IPS DF 19.7 (cell line): ENCODE measurements around the gene LAMC3.
"Not testable (repeated sequence)": the region's sequence is repeated elsewhere in the genome, so short reads cannot be mapped to it uniquely, and the experiment has no call there.

Experiments
- DNase-seq: peaks from one replicate; pipeline ENCODE4 v3.0.0-alpha.2; 2013; ENCODE audit warnings: low read depth, low spot score

The LAMC3 gene

DNA sequence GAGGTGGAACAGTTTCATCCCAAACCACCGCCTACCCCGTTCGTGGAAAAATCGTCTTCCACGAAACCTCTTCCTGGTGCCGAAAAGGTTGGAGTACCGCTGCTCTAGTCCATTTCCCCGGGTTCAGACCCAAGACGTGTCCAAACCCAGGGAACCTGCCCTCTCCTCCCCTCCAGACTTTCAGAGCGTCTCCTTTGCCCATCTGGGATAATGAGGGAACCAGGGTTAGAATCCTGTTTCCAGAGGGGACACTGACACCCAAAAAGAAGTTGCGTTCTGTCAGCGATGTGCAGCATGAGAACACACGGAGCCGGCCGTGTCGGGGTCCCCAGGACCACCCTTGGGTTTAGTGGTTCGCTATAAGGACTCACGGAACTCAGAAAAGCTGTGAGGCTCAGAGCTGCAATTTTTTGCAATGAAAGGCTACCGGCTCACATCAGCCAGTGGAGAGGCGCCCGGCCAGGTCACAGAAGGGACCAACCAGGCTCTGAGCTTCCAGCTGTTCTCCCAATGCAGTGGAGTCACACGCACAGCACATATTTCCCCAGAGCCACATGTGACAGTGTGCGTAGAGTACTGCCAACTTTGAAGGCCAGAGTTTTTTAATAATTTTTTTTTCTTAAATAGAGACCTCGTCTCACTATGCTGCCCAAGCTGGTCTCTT is 19.4 kb downstream of the LAMC3 start:
- no peak for DNase-seq

DNA sequence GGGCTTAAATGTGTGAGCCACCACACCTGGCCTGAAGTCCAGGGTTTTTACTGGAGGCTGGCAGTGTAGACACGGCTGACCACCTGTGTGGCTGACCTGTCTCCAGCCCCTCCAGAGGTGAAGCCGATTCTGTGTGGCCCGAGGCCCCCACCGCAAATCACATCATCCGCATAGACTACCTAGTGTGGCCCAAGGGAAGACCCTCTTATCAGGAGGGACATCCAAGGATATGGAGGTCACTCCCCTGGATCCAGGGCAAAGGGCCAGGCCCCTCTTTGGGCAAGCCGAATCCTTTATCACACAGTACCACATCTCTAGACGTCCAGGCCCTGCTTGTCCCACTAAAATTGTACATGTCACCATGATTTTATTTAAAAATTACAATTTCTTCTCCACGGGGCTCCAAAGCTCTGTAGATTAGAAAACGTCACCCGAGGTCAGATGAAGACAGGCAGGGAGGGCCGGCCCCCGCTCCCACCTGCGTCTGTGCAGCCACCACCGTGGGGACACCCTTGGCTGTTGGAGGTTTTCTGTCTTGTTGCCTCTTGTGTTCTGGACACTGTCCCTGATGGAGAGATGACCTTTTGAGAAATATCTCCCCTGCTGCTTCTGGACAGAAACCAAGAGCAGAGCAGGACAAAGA is 20.1 kb downstream of the LAMC3 start:
- DNase-seq = no peak

DNA sequence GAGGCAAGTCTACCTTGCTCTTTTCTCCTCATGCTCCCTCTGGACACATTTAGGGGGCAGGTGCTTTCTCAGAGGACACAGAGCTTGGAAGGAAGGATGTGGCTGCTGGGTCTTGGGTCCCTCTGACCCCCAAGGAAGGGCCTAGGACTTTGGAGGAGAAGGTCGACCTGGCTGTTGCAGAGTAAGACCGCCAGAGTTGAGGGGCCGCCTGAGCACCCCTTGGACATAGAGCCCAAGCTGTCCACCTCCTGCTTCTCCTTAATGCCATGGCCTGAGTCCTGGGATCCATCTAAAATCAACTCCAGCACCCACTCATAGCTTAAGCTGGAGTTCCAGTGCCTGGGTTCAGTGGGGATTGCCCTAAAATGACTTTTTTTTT is 20.6 kb downstream of the LAMC3 start:
- DNase-seq = no peak

DNA sequence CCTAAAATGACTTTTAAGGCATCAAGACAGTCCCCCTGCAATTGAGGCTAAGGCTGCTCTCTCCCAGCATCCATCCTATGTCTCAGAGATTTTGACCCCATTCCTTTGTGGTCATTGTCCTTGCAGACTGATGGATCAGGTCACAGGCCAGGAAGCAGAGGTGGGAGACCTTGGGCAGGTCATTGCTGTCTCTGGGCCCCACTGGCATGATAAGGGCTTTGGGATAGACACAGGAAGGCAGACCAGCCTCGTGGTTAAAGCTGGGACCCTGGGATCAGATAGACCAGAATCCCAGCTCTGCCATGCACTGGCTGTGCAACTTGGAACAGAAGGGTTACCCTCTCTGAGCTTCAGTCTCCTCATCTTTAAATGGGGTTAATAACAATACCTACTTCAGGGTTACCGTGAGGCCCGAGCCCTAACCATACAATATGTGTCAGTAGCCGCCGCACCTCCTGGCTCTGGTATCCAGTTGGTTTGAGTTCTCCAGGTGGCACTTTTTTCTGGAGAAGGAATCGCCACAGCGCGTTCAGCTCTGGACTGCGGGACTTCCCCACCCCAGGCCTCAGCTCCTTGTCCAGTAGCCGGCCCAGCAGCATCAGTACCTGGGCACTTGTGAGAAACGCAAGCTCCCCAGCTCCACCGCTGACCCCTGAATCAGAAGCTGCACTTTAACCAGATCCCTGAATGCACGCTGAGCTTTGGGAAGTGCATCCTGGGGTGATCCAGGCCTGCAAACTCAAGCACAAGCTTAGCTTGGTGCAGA is 21.4 kb downstream of the LAMC3 start:
- no peak for DNase-seq

DNA sequence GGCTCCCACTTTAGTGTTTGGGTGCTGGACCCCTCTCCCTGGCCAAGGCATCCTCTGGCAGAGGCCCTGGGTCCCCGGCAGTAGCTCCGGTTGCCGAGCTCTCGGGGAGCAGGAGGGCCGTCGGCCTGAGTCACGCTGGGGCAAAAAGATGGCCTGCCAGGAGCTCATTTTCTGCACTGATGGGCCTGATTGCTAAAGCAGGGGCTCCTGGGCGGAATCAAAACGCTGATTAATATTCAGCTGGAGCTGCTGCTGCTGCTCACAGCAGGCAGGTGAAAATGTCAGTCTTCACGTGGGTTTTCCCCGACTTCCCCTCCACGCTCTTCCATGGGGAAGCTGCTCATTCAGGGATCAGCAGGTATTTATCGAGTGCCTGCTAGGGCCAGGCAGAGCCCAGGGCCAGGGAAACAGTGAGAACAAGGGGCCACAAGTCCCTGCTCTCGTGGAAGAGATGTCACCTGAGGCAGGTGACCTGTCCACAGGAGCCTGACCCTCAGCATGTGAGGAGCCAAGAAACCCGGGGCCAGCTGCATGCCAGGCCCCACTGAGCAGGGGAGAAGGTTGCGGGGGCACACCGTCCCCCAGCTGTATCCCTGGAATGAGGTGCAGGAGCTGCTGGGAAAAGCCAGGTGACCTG is 22.1 kb downstream of the LAMC3 start:
- DNase-seq = no peak

DNA sequence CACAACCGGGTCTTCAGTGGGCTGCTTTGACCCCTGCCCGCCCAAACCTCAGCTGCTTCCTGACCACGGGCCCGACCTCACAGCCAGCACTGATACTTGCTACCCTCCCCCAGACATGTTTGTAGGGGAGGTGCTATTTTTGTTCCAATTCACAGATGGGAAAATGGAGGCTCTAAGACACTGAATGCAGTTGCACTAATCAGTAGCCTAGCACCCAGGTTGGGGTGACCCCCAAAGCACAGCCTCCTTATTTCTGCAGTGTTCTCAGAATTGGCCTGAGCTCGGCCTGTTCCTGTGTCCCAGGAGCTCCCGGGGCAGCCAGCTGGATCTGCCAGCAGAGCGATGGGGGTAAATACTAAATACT is 22.6 kb downstream of the LAMC3 start:
- no peak for DNase-seq

DNA sequence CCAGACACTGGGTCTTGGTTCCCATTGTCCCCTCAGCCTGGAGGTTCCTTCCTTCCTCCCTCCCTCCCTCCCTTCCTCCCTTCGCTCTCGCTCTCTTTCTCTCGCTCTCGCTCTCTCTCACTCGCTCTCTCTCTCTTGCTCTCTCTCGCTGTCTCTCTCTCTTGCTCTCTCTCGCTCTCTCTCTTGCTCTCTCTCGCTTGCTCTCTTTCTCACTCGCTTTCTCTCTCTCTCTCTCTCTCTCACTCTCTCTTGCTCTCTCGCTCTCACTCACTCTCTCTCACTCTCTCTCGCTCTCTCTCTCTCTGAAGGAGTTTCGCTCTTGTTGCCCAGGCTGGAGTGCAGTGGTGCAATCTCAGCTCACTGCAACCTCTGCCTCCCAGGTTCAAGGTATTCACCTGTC is 23.4 kb downstream of the LAMC3 start:
- DNase-seq = no peak

DNA sequence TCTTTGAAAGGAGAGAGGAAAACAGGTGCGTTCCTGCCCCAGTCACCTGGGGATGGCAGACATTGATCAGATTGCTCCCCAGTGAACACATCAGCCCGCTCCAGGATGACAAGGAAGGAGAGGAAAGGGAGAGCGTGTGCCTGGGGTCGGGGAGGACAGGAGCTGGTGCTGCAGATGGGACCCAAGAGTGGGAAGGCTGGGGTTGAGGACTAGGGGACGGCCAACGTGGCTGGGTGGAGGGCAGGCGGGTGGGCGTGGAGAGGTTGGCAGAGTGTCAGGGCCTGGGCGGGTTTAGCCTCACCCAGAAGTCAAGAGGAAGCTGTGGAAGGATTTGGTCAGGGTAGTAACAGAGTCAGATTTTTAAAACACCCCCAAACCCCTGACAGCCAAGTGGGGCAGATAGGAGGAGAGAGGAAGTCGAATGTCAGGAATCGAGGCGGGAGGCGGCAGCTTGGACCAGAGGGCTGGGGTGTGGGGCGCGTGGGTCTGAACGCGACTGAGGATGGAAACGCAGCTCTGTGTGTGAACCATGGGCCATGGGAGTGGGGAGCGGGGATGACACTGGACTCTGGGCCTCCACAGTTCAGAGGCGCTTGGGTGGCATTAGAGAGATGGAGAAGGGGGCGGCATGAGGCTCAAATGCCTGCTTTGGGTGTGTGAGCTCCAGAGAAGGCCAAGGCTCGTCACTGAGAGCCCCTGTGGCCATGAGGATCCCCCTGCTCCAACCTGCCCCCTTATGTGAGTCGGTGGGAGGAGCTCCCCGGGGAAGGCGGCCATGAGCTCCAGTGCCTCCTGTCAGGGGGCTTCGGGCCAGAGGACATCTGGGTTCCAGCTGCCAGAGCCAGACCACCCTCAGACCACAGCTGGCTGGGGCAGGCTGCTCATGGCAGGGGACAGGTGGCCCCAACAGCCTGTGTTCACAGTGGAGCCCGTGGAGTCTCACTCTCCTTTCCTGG is 24.6 kb downstream of the LAMC3 start:
- DNase-seq = no peak

DNA sequence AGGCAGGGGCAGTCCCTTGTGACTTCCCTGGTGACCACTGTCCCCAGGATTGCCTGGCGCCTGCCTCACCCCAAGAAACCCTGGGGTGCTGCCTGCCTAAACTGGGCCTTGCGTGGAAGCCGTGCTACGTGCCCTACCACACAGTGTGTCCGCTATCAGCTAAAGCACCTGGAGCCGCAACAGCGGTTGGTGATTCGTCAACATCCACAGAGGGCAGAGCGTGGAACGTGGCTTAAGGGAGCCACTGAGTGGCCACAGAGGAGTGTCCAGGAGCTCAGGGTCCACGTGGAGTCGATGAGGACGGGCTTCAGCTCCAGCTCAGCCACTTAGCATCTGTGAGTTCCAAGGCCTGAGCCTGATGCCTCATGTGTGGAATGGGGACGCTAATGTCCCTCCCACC is 25.3 kb downstream of the LAMC3 start:
- DNase-seq = no peak

DNA sequence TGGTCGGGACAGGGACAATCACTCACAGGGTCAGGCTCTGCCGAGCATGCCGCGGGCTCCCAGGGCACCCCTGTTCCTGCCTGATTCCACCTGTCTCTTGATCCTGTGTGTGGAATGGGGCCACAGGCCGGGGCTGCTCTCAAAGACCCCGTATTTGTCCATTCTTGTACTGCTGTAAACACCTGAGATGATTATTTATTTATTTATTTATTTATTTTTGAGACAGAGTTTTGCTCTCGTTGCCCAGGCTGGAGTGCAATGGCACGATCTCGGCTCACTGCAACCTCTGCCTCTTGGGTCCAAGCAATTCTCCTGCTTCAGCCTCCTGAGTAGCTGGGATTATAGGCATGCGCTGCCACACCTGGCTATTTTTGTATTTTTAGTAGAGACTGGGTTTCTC is 25.8 kb downstream of the LAMC3 start:
- not testable (repeated sequence) for DNase-seq

DNA sequence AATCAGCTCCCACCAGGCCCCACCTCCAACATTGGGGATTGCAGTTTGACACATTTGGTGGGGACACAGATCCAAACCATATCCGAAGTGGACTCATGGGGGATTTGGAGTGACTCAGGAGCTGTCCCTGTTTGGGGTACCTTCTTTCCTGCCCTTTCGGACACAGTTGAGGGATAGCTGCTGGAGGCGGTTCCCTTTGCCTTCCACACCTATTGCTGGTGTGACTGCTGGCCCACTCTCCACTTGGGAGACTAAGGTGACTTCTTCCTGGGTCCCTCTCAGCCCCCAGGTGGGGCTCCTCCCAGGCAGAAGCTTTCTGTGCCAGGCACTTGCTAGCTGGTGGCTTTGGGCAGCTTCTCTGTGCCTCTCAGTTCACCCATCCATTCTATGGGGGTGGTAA is 26.6 kb downstream of the LAMC3 start:
- DNase-seq = no peak

DNA sequence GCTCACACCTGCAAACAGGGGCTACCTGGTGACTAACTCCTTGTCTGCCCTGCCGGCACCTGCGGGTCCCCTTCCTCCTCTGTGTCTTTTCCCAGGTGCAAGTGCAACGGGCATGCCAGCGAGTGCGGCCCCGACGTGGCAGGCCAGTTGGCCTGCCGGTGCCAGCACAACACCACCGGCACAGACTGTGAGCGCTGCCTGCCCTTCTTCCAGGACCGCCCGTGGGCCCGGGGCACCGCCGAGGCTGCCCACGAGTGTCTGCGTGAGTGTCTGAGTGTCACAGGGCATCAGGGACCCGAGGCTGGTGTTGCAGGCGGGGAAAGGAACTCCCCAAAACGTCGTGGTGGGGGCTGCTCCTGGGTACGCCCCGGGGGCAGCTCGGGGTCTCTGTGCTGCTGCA is 27.1 kb downstream of the LAMC3 start:
- no peak for DNase-seq

DNA sequence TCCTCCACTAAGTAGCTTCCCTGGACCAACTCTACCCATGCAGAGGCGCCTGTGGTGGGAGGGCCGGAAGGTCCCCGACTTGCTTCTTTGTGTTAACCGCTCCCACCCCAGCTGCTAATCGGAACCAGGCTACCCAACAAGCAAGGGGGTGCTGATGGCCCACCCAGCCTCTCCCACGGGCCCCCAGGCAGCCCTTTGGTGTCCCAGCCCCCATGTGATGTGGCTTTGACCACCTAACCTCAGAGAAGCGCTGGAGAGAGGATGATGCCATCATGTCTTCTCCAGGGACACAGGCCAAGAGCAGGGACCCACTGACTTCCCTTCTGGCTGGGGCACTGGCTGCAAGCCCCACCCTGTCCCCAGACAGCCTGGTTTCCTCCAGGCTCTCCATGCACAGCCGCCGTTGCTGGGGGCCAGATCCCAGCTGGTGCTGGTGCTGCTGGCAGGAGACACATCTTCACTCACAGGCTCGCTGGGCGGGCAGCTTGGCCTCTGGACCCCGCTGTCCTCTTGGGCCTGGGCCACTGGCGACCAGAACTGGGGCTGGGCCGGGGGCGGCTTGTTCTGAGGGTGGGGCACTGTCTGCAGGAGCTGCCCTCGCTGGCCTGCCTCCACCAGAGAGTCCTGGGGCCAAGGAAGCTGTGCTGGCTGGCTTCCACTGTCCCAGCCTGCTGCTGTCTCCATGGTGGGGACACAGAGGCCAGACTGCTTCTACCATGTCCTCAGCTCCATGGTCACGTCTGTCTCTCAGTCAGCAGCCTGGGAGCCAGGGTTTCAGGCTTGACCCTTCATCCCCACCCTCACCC is 27.8 kb downstream of the LAMC3 start:
- no peak for DNase-seq

DNA sequence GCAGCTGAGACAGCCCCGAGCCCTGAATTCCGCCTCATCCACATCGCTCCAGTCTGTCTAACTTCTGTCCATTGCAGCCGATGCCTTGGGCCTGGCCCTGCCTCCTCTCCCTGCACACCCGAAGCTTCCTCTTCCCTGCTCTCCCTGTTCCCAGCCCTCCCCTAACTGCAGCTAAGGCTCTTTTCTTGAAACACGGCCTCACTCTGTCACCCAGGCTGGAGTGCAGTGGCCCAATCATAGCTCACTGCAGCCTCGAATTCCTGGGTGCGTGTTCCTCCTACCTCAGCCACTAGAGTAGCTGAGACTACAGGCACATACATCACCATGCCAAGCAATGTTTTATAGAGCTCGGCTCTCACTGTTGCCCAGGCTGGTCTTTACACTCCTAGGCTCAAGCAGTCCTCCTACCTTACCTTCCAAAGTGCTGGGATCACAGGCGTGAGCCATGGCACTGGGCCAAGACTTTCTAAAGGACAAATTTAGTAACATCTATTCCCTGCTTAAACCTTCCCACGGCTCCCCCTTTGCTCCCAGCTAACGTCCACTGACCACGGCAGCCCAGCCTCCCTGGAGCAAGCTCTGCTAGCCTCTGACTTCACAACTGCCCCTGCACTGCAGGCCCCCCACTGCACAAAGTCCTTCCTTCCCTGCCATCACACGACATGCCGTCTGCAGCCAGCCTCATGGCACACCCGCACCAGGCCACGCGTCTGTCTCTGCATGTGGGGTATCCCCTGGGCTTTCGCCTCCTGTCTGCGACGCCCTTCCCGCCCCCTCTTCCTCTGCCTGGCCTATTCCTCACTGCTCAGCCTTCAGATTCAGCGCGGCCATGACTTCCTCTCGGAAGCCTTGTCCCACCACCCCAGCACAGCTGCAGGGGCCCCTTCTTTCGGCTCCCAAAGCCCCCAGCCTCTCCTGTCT is 28.6 kb downstream of the LAMC3 start:
- DNase-seq = no peak

DNA sequence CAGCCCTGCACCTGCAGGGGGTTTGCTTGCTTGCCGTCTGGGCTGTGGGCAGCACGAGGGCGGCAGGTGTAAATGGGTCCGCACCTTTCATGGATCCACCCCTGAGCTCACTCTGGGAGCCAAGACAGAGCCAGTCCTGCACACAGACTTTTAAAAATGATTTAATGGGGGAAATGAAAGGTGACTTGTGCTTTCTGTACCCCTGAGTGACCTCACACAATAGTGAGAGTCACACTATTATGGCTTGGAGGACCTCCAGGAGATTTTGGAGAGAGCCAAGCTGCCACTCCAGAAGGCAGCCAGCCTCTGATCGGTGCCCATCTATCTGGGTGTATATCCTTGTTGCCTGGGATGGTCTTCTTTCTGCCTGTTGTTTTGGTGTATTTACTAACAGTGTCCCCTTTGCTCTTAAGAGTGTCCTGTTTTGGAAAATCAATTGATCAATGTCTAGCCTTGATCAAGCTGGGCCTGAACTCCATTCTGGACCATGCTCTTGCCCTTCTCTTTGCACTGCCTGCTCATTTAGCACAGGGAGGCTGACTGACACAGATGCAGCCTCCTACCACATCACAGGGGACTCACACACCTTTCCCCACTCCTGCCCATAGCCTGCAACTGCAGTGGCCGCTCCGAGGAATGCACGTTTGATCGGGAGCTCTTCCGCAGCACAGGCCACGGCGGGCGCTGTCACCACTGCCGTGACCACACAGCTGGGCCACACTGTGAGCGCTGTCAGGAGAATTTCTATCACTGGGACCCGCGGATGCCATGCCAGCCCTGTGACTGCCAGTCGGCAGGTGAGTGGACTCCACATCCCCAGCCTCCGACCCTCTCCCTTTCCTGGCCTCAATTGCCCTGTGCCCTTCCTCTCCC is 29.5 kb downstream of the LAMC3 start:
- no peak for DNase-seq

DNA sequence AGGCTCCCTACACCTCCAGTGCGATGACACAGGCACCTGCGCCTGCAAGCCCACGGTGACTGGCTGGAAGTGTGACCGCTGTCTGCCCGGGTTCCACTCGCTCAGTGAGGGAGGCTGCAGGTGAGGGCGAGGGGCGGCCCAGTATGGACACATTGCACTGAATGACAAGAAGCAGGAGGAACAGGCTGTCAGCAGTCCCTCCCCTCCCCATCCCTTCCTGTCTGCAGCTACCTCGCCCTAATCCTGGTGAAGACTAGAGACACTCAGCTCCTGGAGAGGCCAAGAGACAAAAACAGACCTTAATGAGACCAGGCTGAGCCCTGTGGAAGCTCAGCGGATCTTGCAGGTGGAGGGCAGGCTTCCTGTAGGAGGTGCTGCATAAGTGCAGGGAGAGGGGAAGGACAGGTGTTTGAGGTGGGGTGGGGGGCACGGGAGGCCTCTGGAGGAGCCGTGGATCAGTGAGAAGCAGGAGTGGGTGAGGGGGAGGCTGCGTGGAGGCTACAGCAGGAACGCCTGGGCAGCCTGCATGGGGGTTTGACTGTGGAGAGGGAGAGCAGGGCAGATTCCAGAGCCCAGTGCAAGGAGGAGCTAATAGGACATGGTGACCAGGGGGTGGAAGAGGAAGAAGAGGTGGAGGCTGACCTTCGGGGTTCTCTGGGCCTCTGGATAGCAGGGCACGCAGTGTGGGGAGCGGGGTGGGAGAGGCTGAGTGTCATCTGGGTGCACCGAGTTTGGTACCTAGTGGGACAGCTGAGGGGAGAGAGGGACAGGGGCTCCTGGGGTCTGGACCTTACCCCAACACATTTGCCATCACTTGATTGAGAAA is 30.4 kb downstream of the LAMC3 start:
- no peak for DNase-seq

DNA sequence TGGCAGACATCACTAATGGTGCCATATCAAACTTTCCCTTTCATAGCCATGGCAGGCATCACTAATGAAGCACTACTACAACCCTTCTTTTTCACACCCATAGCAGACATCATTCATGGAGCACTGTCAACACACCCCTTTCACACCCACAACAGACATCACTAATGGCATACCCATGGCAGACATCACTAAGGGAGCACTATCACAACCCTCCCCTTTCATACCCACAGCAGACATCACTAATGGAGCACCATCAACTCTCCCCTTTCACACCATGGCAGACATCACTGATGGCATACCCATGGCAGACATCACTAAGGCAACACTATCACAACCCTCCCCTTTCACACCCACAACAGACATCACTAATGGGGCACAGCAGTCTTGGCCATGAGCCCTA is 33.7 kb downstream of the LAMC3 start:
- no peak for DNase-seq

DNA sequence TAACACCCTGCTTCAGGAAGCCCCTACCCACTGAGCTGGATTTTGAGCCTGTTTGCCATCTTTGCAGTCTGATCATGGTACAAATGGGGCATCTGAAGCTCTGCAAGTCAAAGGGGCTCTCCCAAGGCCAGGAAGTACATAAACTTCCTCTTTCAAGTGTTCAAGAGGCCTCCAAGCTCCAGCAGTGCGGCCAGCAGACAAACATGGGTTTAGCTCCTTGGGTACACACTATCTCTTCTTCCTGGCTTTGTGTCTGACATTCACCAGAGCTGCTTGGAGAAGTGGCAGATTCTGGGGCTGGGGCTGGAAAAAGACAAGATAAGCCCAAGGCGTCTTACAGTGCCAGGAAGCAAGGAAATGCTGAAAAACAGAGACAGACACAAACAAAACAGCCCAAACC is 34.1 kb downstream of the LAMC3 start:
- DNase-seq = no peak
